ENCODE data around the gene ANAPC13. TPM values are rescaled to one million over a fixed set of nuclear protein-coding genes. Genes with fewer than 3 reads are reported as not detected.

Gene ANAPC13
- total and polyA plus RNA-seq, 2 of the 4 experiments (the other 2 are of a cell fraction) = 43.4 to 62.9 TPM

DNA sequence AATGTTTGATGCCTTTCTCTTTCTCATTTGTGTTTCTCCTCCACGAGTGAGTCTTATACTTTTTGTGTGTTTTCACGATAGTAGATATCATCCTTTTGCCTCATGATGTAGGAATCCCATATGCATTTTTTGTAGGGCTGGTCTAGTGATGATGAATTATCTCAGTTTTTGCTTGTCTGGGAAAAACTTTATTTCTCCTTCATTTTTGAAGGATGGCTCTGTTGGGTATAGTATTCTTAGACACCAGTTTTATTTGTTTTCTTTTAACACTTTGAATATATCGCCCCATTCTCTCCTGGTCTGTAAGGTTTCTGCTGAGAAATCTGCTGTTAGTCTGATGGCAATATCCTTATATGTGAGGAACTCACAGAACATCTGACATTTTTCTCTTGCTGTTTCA, 18.3 kb upstream of the ANAPC13 start:
- no CpG with 5 or more reads among the region's 3 CpGs for whole genome bisulfite sequencing, 2 experiments (ENCODE audit: extremely low coverage in 2 of 2, insufficient read length in 1 of 2)
- Histone ChIP-seq H4K8ac (ENCODE audit: low read depth in 2 of 2, low read length in 2 of 2) (no peak overlapping the region), H3K4ac (ENCODE audit: low read depth, low read length) (no peak overlapping the region), H4K5ac (ENCODE audit: low read depth, low read length) (no peak overlapping the region), H2BK120ac (ENCODE audit: low read depth, low read length) (no peak overlapping the region), H3K9me1 (ENCODE audit: insufficient read depth, low read length) (0 out of 2 replicates have a peak, but pooled peaks cover 2% of the 10 kb centered on the region), H3K9ac (ENCODE audit: low read depth, low read length) (no peak overlapping the region), H3K9me3 (ENCODE audit: control insufficient read depth, insufficient read depth, low read length) (no peaks in the 10 kb centered on the region), H4K20me1 (ENCODE audit: insufficient read depth, low read length) (no peaks in the 10 kb centered on the region), H3K27ac (ENCODE audit: insufficient read depth, low read length) (no peak overlapping the region), H2BK20ac (ENCODE audit: low read depth, low read length) (no peak overlapping the region), H3K79me1 (ENCODE audit: low read depth in 1 of 2, low read length in 2 of 2) (peaks cover 29 to 35% of the 10 kb centered on the region in 2 experiments), H3K18ac (ENCODE audit: low read depth, low read length) (no peak overlapping the region), H3K14ac (replicated peaks; ENCODE audit: low read depth, low read length) (no peak overlapping the region), H3K4me2 (ENCODE audit: low read depth, low read length) (no peak overlapping the region), H3K27me3 (ENCODE audit: control insufficient read depth, insufficient read depth, low read length) (no peaks in the 10 kb centered on the region), H3K36me3 (ENCODE audit: control insufficient read depth, insufficient read depth, low read length) (no peaks in the 10 kb centered on the region; the same call in none of the 2 replicates), H2BK15ac (ENCODE audit: low read depth, low read length) (no peak overlapping the region), H2AK9ac (replicated peaks; ENCODE audit: low read depth, low read length, poor library complexity) (no peak overlapping the region), H3K4me3 (ENCODE audit: insufficient read depth, low read depth, low read length) (no peak overlapping the region), H2AFZ (replicated peaks; ENCODE audit: low read length, poor library complexity) (no peak overlapping the region), H2AK5ac (ENCODE audit: low read depth, low read length) (no peak overlapping the region), H4K91ac (ENCODE audit: insufficient read depth, low read depth, low read length) (no peak overlapping the region), H3K56ac (ENCODE audit: extremely low read depth, insufficient read depth, low read length) (no peak overlapping the region), H3K23ac (ENCODE audit: low read depth, low read length) (no peak overlapping the region), H3K4me1 (ENCODE audit: control insufficient read depth, insufficient read depth, low read length) (no peaks in the 10 kb centered on the region), H2BK5ac (ENCODE audit: low read depth, low read length, poor library complexity, severe bottlenecking) (no peak overlapping the region)
- no peak for TF ChIP-seq BHLHE40 (IDR thresholded peaks at IDR 0.05; ENCODE audit: low read depth, low read length)
- TF ChIP-seq, protein P1, sequence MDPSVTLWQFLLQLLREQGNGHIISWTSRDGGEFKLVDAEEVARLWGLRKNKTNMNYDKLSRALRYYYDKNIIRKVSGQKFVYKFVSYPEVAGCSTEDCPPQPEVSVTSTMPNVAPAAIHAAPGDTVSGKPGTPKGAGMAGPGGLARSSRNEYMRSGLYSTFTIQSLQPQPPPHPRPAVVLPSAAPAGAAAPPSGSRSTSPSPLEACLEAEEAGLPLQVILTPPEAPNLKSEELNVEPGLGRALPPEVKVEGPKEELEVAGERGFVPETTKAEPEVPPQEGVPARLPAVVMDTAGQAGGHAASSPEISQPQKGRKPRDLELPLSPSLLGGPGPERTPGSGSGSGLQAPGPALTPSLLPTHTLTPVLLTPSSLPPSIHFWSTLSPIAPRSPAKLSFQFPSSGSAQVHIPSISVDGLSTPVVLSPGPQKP (IDR thresholded peaks at IDR 0.05; ENCODE audit: borderline replicate concordance, low read depth, low read length) = no peak
- no peak for TF ChIP-seq CHD1 (IDR thresholded peaks at IDR 0.05; ENCODE audit: low read depth, low read length)
- no peak for TF ChIP-seq MAFK (IDR thresholded peaks at IDR 0.05; ENCODE audit: low read depth, low read length)
- TF ChIP-seq RFX5 (IDR thresholded peaks at IDR 0.05; ENCODE audit: low read depth, low read length) = no peak
- no peak for TF ChIP-seq SMC3 (IDR thresholded peaks at IDR 0.05; ENCODE audit: low read depth, low read length)
- no peak for TF ChIP-seq POLR2A (IDR thresholded peaks at IDR 0.05; ENCODE audit: low read depth, low read length)
- TF ChIP-seq CEBPB (IDR thresholded peaks at IDR 0.05; ENCODE audit: low read depth, low read length) = no peak
- no peak for TF ChIP-seq RCOR1 (IDR thresholded peaks at IDR 0.05; ENCODE audit: insufficient replicate concordance, low read length)
- TF ChIP-seq, protein P2, sequence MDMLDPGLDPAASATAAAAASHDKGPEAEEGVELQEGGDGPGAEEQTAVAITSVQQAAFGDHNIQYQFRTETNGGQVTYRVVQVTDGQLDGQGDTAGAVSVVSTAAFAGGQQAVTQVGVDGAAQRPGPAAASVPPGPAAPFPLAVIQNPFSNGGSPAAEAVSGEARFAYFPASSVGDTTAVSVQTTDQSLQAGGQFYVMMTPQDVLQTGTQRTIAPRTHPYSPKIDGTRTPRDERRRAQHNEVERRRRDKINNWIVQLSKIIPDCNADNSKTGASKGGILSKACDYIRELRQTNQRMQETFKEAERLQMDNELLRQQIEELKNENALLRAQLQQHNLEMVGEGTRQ (IDR thresholded peaks at IDR 0.05; ENCODE audit: low read depth, low read length) = no peak
- TF ChIP-seq MXI1 (IDR thresholded peaks at IDR 0.05; ENCODE audit: borderline replicate concordance, low read depth, low read length) = no peak
- TF ChIP-seq NFE2L2 (IDR thresholded peaks at IDR 0.05; ENCODE audit: low read depth, low read length) = no peak
- TF ChIP-seq MAZ (IDR thresholded peaks at IDR 0.05; ENCODE audit: borderline replicate concordance, low read depth, low read length) = no peak
- no peak for TF ChIP-seq RAD21 (IDR thresholded peaks at IDR 0.05; ENCODE audit: low read length)
- TF ChIP-seq FOS (IDR thresholded peaks at IDR 0.05; ENCODE audit: low read depth, low read length) = no peak
- intact Hi-C loops (cut with micrococcal nuclease) = no loop called here
- DNase-seq (no peak), ATAC-seq (ENCODE audit: low read depth) (no peak)
- dilution Hi-C loops (cut with HindIII; ENCODE audit: low sequenced_read_pairs, unreplicated experiment) = no loop called here
- CTCF ChIA-PET = no interaction called here
- no TSS peak for BruUV-seq (replicated peaks)
- in situ Hi-C loops (cut with MboI; ENCODE audit: low sequenced_read_pairs) = no loop called here
- POLR2A ChIA-PET (ENCODE audit: unreplicated experiment) = no interaction called here

Measured in IMR-90 (cell line).